ENCODE results near the gene NR4A3. TPM values are rescaled to one million over a fixed set of nuclear protein-coding genes. Genes with fewer than 3 reads are reported as not detected.

Gene NR4A3
- polyA plus RNA-seq, 1 experiment = 0.14 TPM

GRCh38 chr9:99811598-99812383, 9.9 kb upstream of the NR4A3 start:
- no peak overlapping the region for H3K4me3 ChIP-seq (ENCODE audit: low read depth, low read length)
- TF ChIP-seq, protein P1, sequence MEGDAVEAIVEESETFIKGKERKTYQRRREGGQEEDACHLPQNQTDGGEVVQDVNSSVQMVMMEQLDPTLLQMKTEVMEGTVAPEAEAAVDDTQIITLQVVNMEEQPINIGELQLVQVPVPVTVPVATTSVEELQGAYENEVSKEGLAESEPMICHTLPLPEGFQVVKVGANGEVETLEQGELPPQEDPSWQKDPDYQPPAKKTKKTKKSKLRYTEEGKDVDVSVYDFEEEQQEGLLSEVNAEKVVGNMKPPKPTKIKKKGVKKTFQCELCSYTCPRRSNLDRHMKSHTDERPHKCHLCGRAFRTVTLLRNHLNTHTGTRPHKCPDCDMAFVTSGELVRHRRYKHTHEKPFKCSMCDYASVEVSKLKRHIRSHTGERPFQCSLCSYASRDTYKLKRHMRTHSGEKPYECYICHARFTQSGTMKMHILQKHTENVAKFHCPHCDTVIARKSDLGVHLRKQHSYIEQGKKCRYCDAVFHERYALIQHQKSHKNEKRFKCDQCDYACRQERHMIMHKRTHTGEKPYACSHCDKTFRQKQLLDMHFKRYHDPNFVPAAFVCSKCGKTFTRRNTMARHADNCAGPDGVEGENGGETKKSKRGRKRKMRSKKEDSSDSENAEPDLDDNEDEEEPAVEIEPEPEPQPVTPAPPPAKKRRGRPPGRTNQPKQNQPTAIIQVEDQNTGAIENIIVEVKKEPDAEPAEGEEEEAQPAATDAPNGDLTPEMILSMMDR (IDR thresholded peaks at IDR 0.05; ENCODE audit: low read depth, low read length) = no peak
- no peak for DNase-seq (ENCODE audit: low read depth, low spot score)
- ChIA-PET CTCF (no interaction called here), POLR2A (no interaction called here)
- no peaks in the 10 kb centered on the region for H3K27me3 ChIP-seq (ENCODE audit: control insufficient read depth, insufficient read depth, low read length)
- H3K9me3 ChIP-seq (ENCODE audit: control insufficient read depth, insufficient read depth, low read length) = no peaks in the 10 kb centered on the region
- H3K27ac ChIP-seq (ENCODE audit: low read depth, low read length) = no peak overlapping the region

- H3K9me3 ChIP-seq (ENCODE audit: control insufficient read depth, insufficient read depth, low read length) = no peaks in the 10 kb centered on the region
- no peak overlapping the region for H3K4me3 ChIP-seq (ENCODE audit: low read depth, low read length)
- POLR2A ChIA-PET = no interaction called here
- no peak overlapping the region for H3K27ac ChIP-seq (ENCODE audit: low read depth, low read length)
- CTCF ChIA-PET = interaction anchor here (0.8 kb wide), 1 partner anchor 197 kb away, joined by 3 read pairs; no protein-coding TSS in a partner anchor
- no peaks in the 10 kb centered on the region for H3K27me3 ChIP-seq (ENCODE audit: control insufficient read depth, insufficient read depth, low read length)
- TF ChIP-seq, protein P1 (IDR thresholded peaks at IDR 0.05; ENCODE audit: low read depth, low read length) = no peak
- DNase-seq (ENCODE audit: low read depth, low spot score) = no peak
These were observed 7.9 kb upstream of the NR4A3 start for GRCh38 chr9:99813739-99814138.

DNA sequence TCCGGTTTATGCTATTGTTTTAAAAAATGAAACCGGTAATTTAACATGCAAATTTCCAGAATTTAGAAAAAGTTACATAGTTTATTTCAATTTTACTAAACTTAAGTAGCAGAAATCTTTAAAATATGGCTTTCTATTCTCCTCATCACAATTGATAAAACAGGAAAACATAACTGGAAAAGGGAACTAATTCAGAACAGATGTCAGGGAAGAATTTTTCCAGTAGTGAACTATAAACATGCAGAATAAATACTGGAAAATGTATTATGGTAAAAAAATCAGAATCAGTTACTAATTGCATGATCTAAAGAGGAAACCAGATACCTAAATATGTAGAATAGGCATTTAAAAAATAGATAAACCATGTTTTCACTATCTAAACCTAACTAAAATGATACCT, 7.3 kb upstream of the NR4A3 start:
- CTCF ChIA-PET = interaction anchor here (0.6 to 1.4 kb wide), 3 partner anchors 8 to 350 kb away, joined by 3 to 4 read pairs (median 4); no protein-coding TSS in a partner anchor

GRCh38 chr9:99816392-99816791, 5.3 kb upstream of the NR4A3 start:
- Histone ChIP-seq H3K9me3 (ENCODE audit: control insufficient read depth, insufficient read depth, low read length) (no peaks in the 10 kb centered on the region; the same call in 1 of the 2 replicates), H3K27me3 (ENCODE audit: control insufficient read depth, insufficient read depth, low read length) (no peaks in the 10 kb centered on the region), H3K4me3 (ENCODE audit: low read depth, low read length) (no peak overlapping the region), H3K27ac (ENCODE audit: low read depth, low read length) (no peak overlapping the region)
- ChIA-PET POLR2A (no interaction called here), CTCF (no interaction called here)
- DNase-seq (ENCODE audit: low read depth, low spot score) = no peak
- TF ChIP-seq, protein P1 (IDR thresholded peaks at IDR 0.05; ENCODE audit: low read depth, low read length) = no peak

More for the DNA sequence above, 7.3 kb upstream of the NR4A3 start:
- H3K27me3 ChIP-seq (ENCODE audit: control insufficient read depth, insufficient read depth, low read length) = no peaks in the 10 kb centered on the region
- no peaks in the 10 kb centered on the region; the same call in 1 of the 2 replicates for H3K9me3 ChIP-seq (ENCODE audit: control insufficient read depth, insufficient read depth, low read length)
- TF ChIP-seq, protein P1 (IDR thresholded peaks at IDR 0.05; ENCODE audit: low read depth, low read length) = no peak
- no peak overlapping the region for H3K27ac ChIP-seq (ENCODE audit: low read depth, low read length)
- no peak for DNase-seq (ENCODE audit: low read depth, low spot score)
- POLR2A ChIA-PET = no interaction called here
- no peak overlapping the region for H3K4me3 ChIP-seq (ENCODE audit: low read depth, low read length)

DNA sequence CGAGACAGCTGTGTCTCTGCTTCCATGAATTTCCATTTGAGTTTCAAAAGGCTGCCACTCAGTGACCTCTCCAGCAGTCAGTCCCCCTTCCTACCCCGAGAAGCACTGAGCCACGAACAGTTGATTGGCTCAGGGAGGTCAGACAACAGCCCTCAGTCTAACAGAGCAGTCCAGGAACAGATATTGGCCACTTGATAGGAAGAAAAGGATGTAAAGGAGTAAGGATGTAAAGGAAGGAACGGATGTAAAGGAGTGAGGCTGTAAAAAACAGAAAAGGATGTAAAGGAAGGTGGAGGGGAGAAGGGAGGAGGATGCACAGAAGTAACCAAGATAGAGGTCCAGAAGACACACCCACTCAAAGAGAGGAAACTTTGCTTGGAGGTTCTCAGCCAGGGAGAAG, 3.2 kb upstream of the NR4A3 start:
- ChIA-PET POLR2A (no interaction called here), CTCF (interaction anchor here (2.1 kb wide), 1 partner anchor 404 kb away, joined by 5 read pairs; no protein-coding TSS in a partner anchor)
- TF ChIP-seq, protein P1 (IDR thresholded peaks at IDR 0.05; ENCODE audit: low read depth, low read length) = no peak
- Histone ChIP-seq H3K4me3 (ENCODE audit: low read depth, low read length) (peak overlapping the region; percentile 81), H3K27me3 (ENCODE audit: control insufficient read depth, insufficient read depth, low read length) (no peaks in the 10 kb centered on the region), H3K27ac (ENCODE audit: low read depth, low read length) (no peak overlapping the region), H3K9me3 (ENCODE audit: control insufficient read depth, insufficient read depth, low read length) (no peaks in the 10 kb centered on the region; the same call in 1 of the 2 replicates)
- DNase-seq (ENCODE audit: low read depth, low spot score) = no peak
